RWPE1 (cell line): ENCODE data around the gene DIP2B.

Experiments used
- CTCF ChIA-PET: fragments of 350-600 bp; sonication (Branson Sonifier 250); formaldehyde crosslinking; extraction: SDS; loops from one replicate; lab custom pipeline; 2021; lab: Yijun Ruan, JAX
- POLR2A ChIA-PET: fragments of 400-600 bp; formaldehyde crosslinking; extraction: SDS; loops from one replicate; lab custom pipeline; 2020; ENCODE audit warnings: antibody characterized with exemption; ENCODE audit not compliant: low non-redundant PET; lab: Yijun Ruan, JAX
- DNase-seq: peaks from one replicate; pipeline ENCODE4 v3.0.0; 2012; ENCODE audit warnings: low spot score
- H3K27ac ChIP-seq: fragments of 450-650 bp; 2 replicates; pipeline ENCODE4 v1.5.1; 2017
- TF ChIP-seq, protein P1 (sequence below): fragments of 450-650 bp; conservative IDR thresholded peaks from 2 replicates; pipeline ENCODE4 v1.5.1; 2017; ENCODE audit warnings: low read depth, mild to moderate bottlenecking

DIP2B gene

GRCh38 chr12:50634379-50634778 is 129.6 kb downstream of the DIP2B start:
- H3K27ac ChIP-seq: no peak overlapping the region
- DNase-seq: no peak
- ChIA-PET CTCF (interaction anchor here (1.5 kb wide), 1 partner anchor 129 kb away, joined by 4 read pairs; the partner anchor contains the start of gene DIP2B), POLR2A (no interaction called here)
- TF ChIP-seq, protein P1, sequence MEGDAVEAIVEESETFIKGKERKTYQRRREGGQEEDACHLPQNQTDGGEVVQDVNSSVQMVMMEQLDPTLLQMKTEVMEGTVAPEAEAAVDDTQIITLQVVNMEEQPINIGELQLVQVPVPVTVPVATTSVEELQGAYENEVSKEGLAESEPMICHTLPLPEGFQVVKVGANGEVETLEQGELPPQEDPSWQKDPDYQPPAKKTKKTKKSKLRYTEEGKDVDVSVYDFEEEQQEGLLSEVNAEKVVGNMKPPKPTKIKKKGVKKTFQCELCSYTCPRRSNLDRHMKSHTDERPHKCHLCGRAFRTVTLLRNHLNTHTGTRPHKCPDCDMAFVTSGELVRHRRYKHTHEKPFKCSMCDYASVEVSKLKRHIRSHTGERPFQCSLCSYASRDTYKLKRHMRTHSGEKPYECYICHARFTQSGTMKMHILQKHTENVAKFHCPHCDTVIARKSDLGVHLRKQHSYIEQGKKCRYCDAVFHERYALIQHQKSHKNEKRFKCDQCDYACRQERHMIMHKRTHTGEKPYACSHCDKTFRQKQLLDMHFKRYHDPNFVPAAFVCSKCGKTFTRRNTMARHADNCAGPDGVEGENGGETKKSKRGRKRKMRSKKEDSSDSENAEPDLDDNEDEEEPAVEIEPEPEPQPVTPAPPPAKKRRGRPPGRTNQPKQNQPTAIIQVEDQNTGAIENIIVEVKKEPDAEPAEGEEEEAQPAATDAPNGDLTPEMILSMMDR: no peak

DNA sequence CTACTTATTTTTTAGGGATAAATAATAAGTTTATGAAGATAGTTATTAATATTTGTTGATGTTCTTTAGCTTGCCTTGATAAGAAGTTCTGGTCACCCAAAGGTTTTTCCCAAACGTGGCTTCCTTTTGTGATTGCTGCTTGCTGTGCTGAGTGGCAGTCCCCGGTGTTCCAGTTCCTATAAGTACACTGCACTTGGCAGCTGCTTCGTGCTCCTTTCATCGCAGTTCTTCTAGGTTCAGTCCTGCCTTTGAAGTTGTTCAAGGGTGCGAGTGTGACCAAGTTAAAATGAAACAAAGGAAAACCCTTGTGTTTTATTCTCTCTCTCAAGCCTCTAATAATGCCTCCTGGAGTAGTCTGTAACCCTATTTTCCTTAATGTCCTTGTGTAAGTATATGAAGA is 130.6 kb downstream of the DIP2B start:
- no peak overlapping the region for H3K27ac ChIP-seq
- TF ChIP-seq, protein P1: no peak
- DNase-seq: no peak
- POLR2A ChIA-PET: no interaction called here
- CTCF ChIA-PET: interaction anchor here (0.6 to 1.5 kb wide), 2 partner anchors 14 to 130 kb away, joined by 3 to 4 read pairs; partner anchors contain the start of gene DIP2B

GRCh38 chr12:50635857-50636256 is 131.1 kb downstream of the DIP2B start:
- POLR2A ChIA-PET: no interaction called here
- no peak for DNase-seq
- CTCF ChIA-PET: interaction anchor here (0.6 to 1.5 kb wide), 2 partner anchors 15 to 131 kb away, joined by 3 to 4 read pairs; partner anchors contain the start of gene DIP2B
- no peak overlapping the region for H3K27ac ChIP-seq
- TF ChIP-seq, protein P1: no peak

DNA sequence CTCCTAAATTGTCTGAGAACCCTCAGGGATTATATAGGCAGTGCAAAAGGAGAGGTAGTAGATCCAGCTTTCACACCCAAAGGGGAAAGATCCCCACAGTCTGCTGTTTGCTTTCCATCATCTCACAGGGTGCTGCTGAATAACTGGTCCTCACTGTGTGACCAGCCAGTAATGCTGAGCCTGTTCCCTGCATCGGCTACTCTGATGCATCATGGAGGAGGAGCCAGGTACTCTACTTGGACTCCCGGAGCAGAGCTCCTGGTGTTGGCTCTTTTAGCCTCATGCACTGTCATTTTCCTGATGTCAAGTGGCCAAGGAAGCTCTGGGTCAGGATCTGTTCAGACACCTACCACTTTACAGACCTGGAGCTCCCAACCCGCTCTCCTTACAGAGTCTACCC is 131.7 kb downstream of the DIP2B start:
- TF ChIP-seq, protein P1: no peak
- no peak for DNase-seq
- ChIA-PET CTCF (interaction anchor here (1.0 kb wide), 1 partner anchor 132 kb away, joined by 4 read pairs; no protein-coding TSS in a partner anchor), POLR2A (no interaction called here)
- no peak overlapping the region for H3K27ac ChIP-seq

- POLR2A ChIA-PET: no interaction called here
- TF ChIP-seq, protein P1: peak; percentile 77
- peak; percentile 50 for DNase-seq
- H3K27ac ChIP-seq: no peak overlapping the region
- CTCF ChIA-PET: interaction anchor here (0.6 to 1.7 kb wide), 6 partner anchors 11 to 134 kb away, joined by 3 to 21 read pairs (median 4); partner anchors contain the start of gene DIP2B
Measured at GRCh38 chr12:50637870-50638481, 133.2 kb downstream of the DIP2B start.

DNA sequence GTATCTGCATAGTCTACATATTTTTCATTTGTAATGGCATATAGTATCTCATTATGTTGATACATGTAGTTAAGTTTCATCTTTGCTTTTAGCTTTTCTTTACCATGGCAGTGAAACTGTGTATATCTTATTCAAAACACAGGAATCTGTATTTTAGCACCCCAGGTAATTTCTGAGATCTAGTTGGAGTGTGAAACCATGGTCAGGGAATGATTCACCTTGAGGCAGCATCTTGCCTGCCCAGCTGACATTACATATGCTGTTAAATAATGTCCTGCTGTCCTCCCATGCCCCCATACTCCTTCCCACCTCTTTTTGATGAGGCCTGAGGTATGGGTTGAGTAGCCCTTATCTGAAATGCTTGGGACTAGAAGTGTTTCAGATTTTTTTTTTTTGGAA is 133.7 kb downstream of the DIP2B start:
- ChIA-PET POLR2A (no interaction called here), CTCF (interaction anchor here (0.6 to 1.7 kb wide), 6 partner anchors 11 to 134 kb away, joined by 3 to 21 read pairs (median 4); partner anchors contain the start of gene DIP2B)
- no peak overlapping the region for H3K27ac ChIP-seq
- TF ChIP-seq, protein P1: no peak
- no peak for DNase-seq
